Measurements from ENCODE around the gene SCGB1C2.
"Not testable (repeated sequence)": the region's sequence is repeated elsewhere in the genome, so short reads cannot be mapped to it uniquely, and the experiment has no call there.

DNA sequence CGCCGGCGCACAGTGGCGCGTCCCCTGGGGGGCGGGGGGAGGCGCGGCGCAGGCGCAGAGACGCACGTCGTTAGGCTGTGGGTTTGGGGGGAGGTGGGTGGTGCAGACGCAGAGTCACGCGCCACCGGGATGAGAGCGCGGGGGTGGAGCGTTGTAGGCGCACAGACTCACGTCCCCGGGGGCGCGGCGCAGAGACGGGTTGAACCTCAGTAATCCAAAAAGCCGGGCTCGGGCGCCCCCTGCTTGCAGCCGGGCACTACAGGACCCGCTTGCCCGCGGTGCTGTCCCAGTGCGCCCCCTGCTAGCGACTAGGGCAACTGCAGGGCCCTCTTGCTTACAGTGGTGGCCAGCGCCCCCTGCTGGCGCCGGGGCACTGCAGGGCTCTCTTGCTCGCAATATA lies 3.4 kb upstream of the SCGB1C2 start:
- TF ChIP-seq, protein P1, sequence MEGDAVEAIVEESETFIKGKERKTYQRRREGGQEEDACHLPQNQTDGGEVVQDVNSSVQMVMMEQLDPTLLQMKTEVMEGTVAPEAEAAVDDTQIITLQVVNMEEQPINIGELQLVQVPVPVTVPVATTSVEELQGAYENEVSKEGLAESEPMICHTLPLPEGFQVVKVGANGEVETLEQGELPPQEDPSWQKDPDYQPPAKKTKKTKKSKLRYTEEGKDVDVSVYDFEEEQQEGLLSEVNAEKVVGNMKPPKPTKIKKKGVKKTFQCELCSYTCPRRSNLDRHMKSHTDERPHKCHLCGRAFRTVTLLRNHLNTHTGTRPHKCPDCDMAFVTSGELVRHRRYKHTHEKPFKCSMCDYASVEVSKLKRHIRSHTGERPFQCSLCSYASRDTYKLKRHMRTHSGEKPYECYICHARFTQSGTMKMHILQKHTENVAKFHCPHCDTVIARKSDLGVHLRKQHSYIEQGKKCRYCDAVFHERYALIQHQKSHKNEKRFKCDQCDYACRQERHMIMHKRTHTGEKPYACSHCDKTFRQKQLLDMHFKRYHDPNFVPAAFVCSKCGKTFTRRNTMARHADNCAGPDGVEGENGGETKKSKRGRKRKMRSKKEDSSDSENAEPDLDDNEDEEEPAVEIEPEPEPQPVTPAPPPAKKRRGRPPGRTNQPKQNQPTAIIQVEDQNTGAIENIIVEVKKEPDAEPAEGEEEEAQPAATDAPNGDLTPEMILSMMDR (conservative IDR thresholded peaks at IDR 0.05 in 1 of 2, IDR thresholded peaks at IDR 0.05 in 1 of 2; ENCODE audit: extremely low read depth in 1 of 2, insufficient read depth in 1 of 2, low read depth in 1 of 2, low read length in 2 of 2), result not testable (repeated sequence)
- not testable (repeated sequence) for TF ChIP-seq EZH2 (IDR thresholded peaks at IDR 0.05; ENCODE audit: borderline replicate concordance, low read length)

Data from mammary epithelial cell (primary cell).